HG03045 (cell line): Measurements from ENCODE around the gene KDM4B.
"Not testable (repeated sequence)": the region's sequence is repeated elsewhere in the genome, so short reads cannot be mapped to it uniquely, and the experiment has no call there.

Experiments used
- ATAC-seq: cut with Tn5 transposase; IDR thresholded peaks from one replicate; pipeline ENCODE4 v1.9.1; 2021; ENCODE audit warnings: mild to moderate bottlenecking, moderate library complexity; ENCODE audit not compliant: unreplicated experiment

KDM4B gene

GRCh38 chr19:5160158-5160795 lies 191.4 kb downstream of the KDM4B start:
- not testable (repeated sequence) for ATAC-seq

- ATAC-seq = not testable (repeated sequence)
Observed at GRCh38 chr19:5164845-5165696, 196.2 kb downstream of the KDM4B start.

- ATAC-seq = no peak
Observed at GRCh38 chr19:5165697-5166019, 196.7 kb downstream of the KDM4B start.

- no peak for ATAC-seq
Observed at GRCh38 chr19:5166262-5166661, 197.3 kb downstream of the KDM4B start.

- ATAC-seq = no peak
Observed at GRCh38 chr19:5170329-5170745, 201.4 kb downstream of the KDM4B start.

- ATAC-seq = no peak
Observed at GRCh38 chr19:5171711-5172110, 202.8 kb downstream of the KDM4B start.

GRCh38 chr19:5172859-5173630 lies 204.1 kb downstream of the KDM4B start:
- no peak for ATAC-seq

- ATAC-seq = no peak
Observed at GRCh38 chr19:5173993-5174392, 205.1 kb downstream of the KDM4B start.

GRCh38 chr19:5177745-5178450 lies 209.0 kb downstream of the KDM4B start:
- ATAC-seq = no peak

- ATAC-seq = no peak
Observed at GRCh38 chr19:5178841-5179240, 209.9 kb downstream of the KDM4B start.

- no peak for ATAC-seq
Observed at GRCh38 chr19:5179256-5179655, 210.3 kb downstream of the KDM4B start.

- no peak for ATAC-seq
Observed at GRCh38 chr19:5181329-5181728, 212.4 kb downstream of the KDM4B start.

- no peak for ATAC-seq
Observed at GRCh38 chr19:5182751-5183150, 213.8 kb downstream of the KDM4B start.

GRCh38 chr19:5183616-5184015 lies 214.7 kb downstream of the KDM4B start:
- no peak for ATAC-seq

GRCh38 chr19:5184930-5185329 lies 216.0 kb downstream of the KDM4B start:
- no peak for ATAC-seq

GRCh38 chr19:5186293-5187050 lies 217.6 kb downstream of the KDM4B start:
- no peak for ATAC-seq

GRCh38 chr19:5188548-5189317 lies 219.8 kb downstream of the KDM4B start:
- ATAC-seq = no peak

GRCh38 chr19:5189318-5189607 lies 220.3 kb downstream of the KDM4B start:
- no peak for ATAC-seq

- no peak for ATAC-seq
Observed at GRCh38 chr19:5191091-5191490, 222.2 kb downstream of the KDM4B start.

- ATAC-seq = no peak
Observed at GRCh38 chr19:5192568-5192967, 223.7 kb downstream of the KDM4B start.
